Esophagus squamous epithelium (tissue), 5 donors: ENCODE measurements around the gene ITGA11. TPM values are rescaled to one million over a fixed set of nuclear protein-coding genes. Genes with fewer than 3 reads are reported as not detected.
A peak's percentile ranks its signal among the peaks of the same experiment; 100 is the strongest.

Source experiments
- DNase-seq: peaks from one replicate; lab custom pipeline; 2025; lab: John Stamatoyannopoulos, UW
- H3K27ac ChIP-seq, 4 donors: fragments of 200-600 bp; sonication (generic); one replicate each; pipeline ENCODE4 v1.5.1; 2016 to 2019; ENCODE audit warnings: mild to moderate bottlenecking in 1 of 4
- H3K27me3 ChIP-seq, 4 donors: fragments of 200-600 bp; sonication (generic); 1 replicate in 3 of 4; 2 replicates in 1 of 4; pipeline versions ENCODE4 v1.5.1 to v1.6.0; 2017 to 2021; ENCODE audit warnings: antibody characterized with exemption in 1 of 4
- H3K36me3 ChIP-seq, 3 donors: fragments of 200-600 bp; sonication (generic); one replicate each; pipeline ENCODE4 v1.5.1; 2016 to 2019
- H3K4me1 ChIP-seq, 3 donors: fragments of 200-600 bp; sonication (generic); one replicate each; pipeline ENCODE4 v1.5.1; 2017 to 2019
- H3K4me3 ChIP-seq, 4 donors: fragments of 200-600 bp; sonication (generic); 1 replicate in 3 of 4; 2 replicates in 1 of 4; pipeline ENCODE4 v1.5.1; 2016 to 2019; ENCODE audit warnings: mild to moderate bottlenecking in 2 of 4, moderate library complexity in 1 of 4
- H3K9me3 ChIP-seq, 3 donors: fragments of 200-600 bp; sonication (generic); one replicate each; pipeline ENCODE4 v1.5.1; 2016 to 2019
- CTCF ChIP-seq, 6 experiments: fragments of 450-650 bp in 4 of 6; fragments of 200-600 bp in 2 of 6; sonication (generic) in 2 of 6; IDR thresholded peaks; one replicate each; pipeline ENCODE4 v1.5.1; 2016 to 2019; ENCODE audit warnings: antibody characterized with exemption in 6 of 6, mild to moderate bottlenecking in 4 of 6, moderate library complexity in 4 of 6
- POLR2A ChIP-seq, 4 donors: fragments of 450-650 bp; IDR thresholded peaks; one replicate each; pipeline ENCODE4 v1.6.1; 2017; ENCODE audit warnings: antibody characterized with exemption in 4 of 4, mild to moderate bottlenecking in 4 of 4, moderate library complexity in 3 of 4
- WGBS, 2 donors: methylation state at CpG; one replicate each; pipeline ENCODE4 v1.1.5; 2018; 5-methylcytosine and 5-hydroxymethylcytosine counted together
- intact Hi-C: fragments of 100-400 bp; cut with DNase I; formaldehyde crosslinking; loops from one replicate; pipeline ENCODE4 v1.15.0; 2022
- total RNA-seq, 4 donors: library from RNA; depleted of rRNA; stranded (reverse); fragments of >200 nt; gene quantifications; one replicate each; pipeline ENCODE4 v1.1.0, GENCODE V29; 2016
- donor health status: DM: yes; HTN: yes; CAD: no.

Gene ITGA11
- total RNA-seq, 4 donors from 2014 or later, result 0.19 to 2.9 (median 0.81) TPM

GRCh38 chr15:68354923-68355322 is 77.0 kb downstream of the ITGA11 start:
- Histone ChIP-seq H3K4me1 (peaks cover 0 to 12% (median 7%) of the 10 kb centered on the region in 3 donors), H3K36me3 (no peaks in the 10 kb centered on the region), H3K9me3 (peaks cover 0 to 11% (median 10%) of the 10 kb centered on the region in 3 donors), H3K27ac (no peak overlapping the region), H3K4me3 (no peak overlapping the region), H3K27me3 (no peaks in the 10 kb centered on the region)
- 85% methylated on average over 4 of the region's 4 CpGs for WGBS, 2 donors
- no peak for DNase-seq
- TF ChIP-seq CTCF (IDR thresholded peaks at IDR 0.05) (no peak), POLR2A (IDR thresholded peaks at IDR 0.05) (no peak)
- intact Hi-C loops, result no loop called here

- H3K36me3 ChIP-seq, result no peaks in the 10 kb centered on the region
- no peak overlapping the region for H3K27ac ChIP-seq
- peaks cover 0 to 11% (median 10%) of the 10 kb centered on the region in 3 donors for H3K9me3 ChIP-seq
- no peaks in the 10 kb centered on the region for H3K27me3 ChIP-seq
- no peak for DNase-seq
- 90 to 100% methylated on average over 2 of the region's 2 CpGs for WGBS, 2 donors
- peaks cover 0 to 12% (median 7%) of the 10 kb centered on the region in 3 donors for H3K4me1 ChIP-seq
- H3K4me3 ChIP-seq, result no peak overlapping the region
- intact Hi-C loops, result no loop called here
- no peak for TF ChIP-seq POLR2A (IDR thresholded peaks at IDR 0.05)
- TF ChIP-seq CTCF (IDR thresholded peaks at IDR 0.05), result no peak
Observed at GRCh38 chr15:68354268-68354667, 77.7 kb downstream of the ITGA11 start.

DNA sequence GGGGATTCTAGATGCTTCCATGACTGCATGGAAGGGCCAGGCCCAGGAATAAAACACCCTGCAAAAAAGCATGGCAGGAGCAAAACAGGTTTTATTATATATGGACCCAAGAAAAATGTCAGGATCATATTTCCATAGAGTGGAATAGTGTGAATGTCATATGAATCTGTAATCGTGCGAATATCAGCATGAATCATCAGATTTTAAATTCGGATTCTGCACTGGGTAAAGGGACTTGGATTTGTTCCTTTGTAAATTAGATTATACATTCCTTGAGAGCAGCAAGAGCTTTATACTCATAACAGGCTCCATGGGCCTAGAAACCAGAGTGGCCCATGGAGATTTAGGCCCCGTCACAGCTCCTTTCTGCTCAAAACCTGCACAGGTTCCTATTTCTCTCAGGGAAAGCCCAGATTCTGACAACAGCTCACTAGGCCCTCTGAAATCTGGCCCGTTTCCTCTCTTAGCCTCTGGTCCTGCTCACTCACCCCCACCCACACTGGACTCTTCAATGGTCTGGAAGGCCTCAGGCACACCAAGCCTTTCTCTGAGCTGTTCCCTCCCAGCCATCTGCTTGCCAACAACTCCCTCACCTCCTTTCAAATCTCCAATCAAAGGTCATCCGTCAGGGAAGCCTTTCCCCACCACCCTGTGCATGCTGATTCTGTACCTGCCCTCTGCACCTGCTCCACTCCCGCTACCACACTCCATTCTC is 78.4 kb downstream of the ITGA11 start:
- Histone ChIP-seq H3K9me3 (peaks cover 0 to 11% (median 10%) of the 10 kb centered on the region in 3 donors), H3K36me3 (no peaks in the 10 kb centered on the region), H3K27me3 (peaks cover 0 to 7% (median 0%) of the 10 kb centered on the region in 4 donors), H3K4me3 (no peak overlapping the region), H3K4me1 (peaks cover 0 to 12% (median 7%) of the 10 kb centered on the region in 3 donors), H3K27ac (peak overlapping the region in 1 of 4 donors; percentile 80)
- intact Hi-C loops, result no loop called here
- TF ChIP-seq POLR2A (IDR thresholded peaks at IDR 0.05), result no peak
- TF ChIP-seq CTCF (IDR thresholded peaks at IDR 0.05), result no peak
- WGBS, 2 donors, result 83 to 89% methylated on average over 7 of the region's 7 CpGs
- no peak for DNase-seq

- no peak for DNase-seq
- TF ChIP-seq POLR2A (IDR thresholded peaks at IDR 0.05) (no peak), CTCF (IDR thresholded peaks at IDR 0.05) (no peak)
Observed at GRCh38 chr15:68352401-68353062, 79.4 kb downstream of the ITGA11 start.

DNA sequence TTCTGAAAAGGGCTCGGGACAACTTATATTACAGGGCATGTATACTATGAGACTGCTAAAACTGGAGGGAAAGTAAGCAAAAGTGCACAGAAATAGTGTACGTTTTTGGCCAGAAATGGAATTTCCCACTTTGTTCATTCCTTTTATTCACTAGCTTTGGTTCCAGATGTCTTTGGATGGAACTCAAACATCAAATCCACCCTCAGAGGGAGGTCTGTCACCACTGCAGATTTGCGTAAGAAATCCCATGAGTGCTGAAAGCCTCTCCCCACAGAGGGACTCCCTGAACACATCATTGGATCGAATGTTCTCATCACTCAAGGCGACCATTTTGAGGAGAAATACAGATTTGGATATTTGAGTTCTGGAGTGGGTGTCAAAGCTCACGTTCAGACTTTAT is 82.8 kb downstream of the ITGA11 start:
- TF ChIP-seq POLR2A (IDR thresholded peaks at IDR 0.05), result no peak
- no peak for TF ChIP-seq CTCF (IDR thresholded peaks at IDR 0.05)
- H3K36me3 ChIP-seq, result no peaks in the 10 kb centered on the region
- peaks cover 0 to 17% (median 0%) of the 10 kb centered on the region in 4 donors for H3K27me3 ChIP-seq
- intact Hi-C loops, result no loop called here
- H3K4me3 ChIP-seq, result no peak overlapping the region
- no peak for DNase-seq
- WGBS, 2 donors, result 75 to 79% methylated on average over 6 of the region's 6 CpGs
- no peaks in the 10 kb centered on the region for H3K9me3 ChIP-seq
- H3K4me1 ChIP-seq, result peaks cover 0 to 12% (median 7%) of the 10 kb centered on the region in 3 donors
- H3K27ac ChIP-seq, result no peak overlapping the region

More at GRCh38 chr15:68352401-68353062, 79.4 kb downstream of the ITGA11 start:
- 27 to 39% methylated on average over 9 to 10 of the region's 10 CpGs for WGBS, 2 donors
- Histone ChIP-seq H3K27me3 (peaks cover 0 to 12% (median 0%) of the 10 kb centered on the region in 4 donors), H3K4me1 (peaks cover 0 to 12% (median 7%) of the 10 kb centered on the region in 3 donors), H3K4me3 (no peak overlapping the region), H3K9me3 (peaks cover 0 to 11% (median 10%) of the 10 kb centered on the region in 3 donors), H3K27ac (peak overlapping the region; percentile 58 to 89 (median 77)), H3K36me3 (no peaks in the 10 kb centered on the region)
- intact Hi-C loops, result no loop called here
